PC-3 (cell line): ENCODE results near the gene RTN4RL2.

ENCODE experiments used
- CTCF ChIP-seq: fragments of 300-600 bp; sonication (generic); conservative IDR thresholded peaks from 2 replicates; pipeline ENCODE4 v1.5.1; 2017; ENCODE audit warnings: antibody characterized with exemption, low read depth, mild to moderate bottlenecking, low read length
- EZH2 ChIP-seq: fragments of 300-600 bp; sonication (generic); IDR thresholded peaks from one replicate; pipeline ENCODE4 v1.6.1; 2017; ENCODE audit warnings: antibody characterized with exemption, mild to moderate bottlenecking, low read length; ENCODE audit not compliant: unreplicated experiment

- TF ChIP-seq EZH2 (no peak), CTCF (no peak)
Observed at GRCh38 chr11:57434640-57435546, 25.4 kb upstream of the RTN4RL2 start.
